ENCODE data around the gene PPP1R15B.

- TF ChIP-seq POLR2A (IDR thresholded peaks at IDR 0.05) = no peak
- TF ChIP-seq, protein P1, sequence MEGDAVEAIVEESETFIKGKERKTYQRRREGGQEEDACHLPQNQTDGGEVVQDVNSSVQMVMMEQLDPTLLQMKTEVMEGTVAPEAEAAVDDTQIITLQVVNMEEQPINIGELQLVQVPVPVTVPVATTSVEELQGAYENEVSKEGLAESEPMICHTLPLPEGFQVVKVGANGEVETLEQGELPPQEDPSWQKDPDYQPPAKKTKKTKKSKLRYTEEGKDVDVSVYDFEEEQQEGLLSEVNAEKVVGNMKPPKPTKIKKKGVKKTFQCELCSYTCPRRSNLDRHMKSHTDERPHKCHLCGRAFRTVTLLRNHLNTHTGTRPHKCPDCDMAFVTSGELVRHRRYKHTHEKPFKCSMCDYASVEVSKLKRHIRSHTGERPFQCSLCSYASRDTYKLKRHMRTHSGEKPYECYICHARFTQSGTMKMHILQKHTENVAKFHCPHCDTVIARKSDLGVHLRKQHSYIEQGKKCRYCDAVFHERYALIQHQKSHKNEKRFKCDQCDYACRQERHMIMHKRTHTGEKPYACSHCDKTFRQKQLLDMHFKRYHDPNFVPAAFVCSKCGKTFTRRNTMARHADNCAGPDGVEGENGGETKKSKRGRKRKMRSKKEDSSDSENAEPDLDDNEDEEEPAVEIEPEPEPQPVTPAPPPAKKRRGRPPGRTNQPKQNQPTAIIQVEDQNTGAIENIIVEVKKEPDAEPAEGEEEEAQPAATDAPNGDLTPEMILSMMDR (IDR thresholded peaks at IDR 0.05) = no peak
Measured at GRCh38 chr1:204400882-204401510, 10.6 kb downstream of the PPP1R15B start.
